ENCODE measurements around the gene MPV17.
"Not testable (repeated sequence)": the region's sequence is repeated elsewhere in the genome, so short reads cannot be mapped to it uniquely, and the experiment has no call there.

The MPV17 gene, protein sequence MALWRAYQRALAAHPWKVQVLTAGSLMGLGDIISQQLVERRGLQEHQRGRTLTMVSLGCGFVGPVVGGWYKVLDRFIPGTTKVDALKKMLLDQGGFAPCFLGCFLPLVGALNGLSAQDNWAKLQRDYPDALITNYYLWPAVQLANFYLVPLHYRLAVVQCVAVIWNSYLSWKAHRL
- 10.2 to 27.5 (median 17.0) reads per million in 4 donors for total RNA-seq

- peak; percentile 69 to 87 (median 78) for DNase-seq
These were observed at the start of gene MPV17 for GRCh38 chr2:27322766-27323595. TSS of gene MPV17 (minus strand) at chr2:27323097. CDS start at chr2:27322517, 580 bp downstream.

- DNase-seq, result peak in 2 of 5 donors; percentile 15 to 34
These were observed 48.1 kb upstream of the MPV17 start for GRCh38 chr2:27370816-27371620.

GRCh38 chr2:27370026-27370815 is 47.3 kb upstream of the MPV17 start, which contains the start of the genes EIF2B4 and SNX17:
TSS of gene EIF2B4 (minus strand) at chr2:27370338. CDS start at chr2:27370314, 24 bp downstream.
TSS of gene SNX17 (plus strand) at chr2:27370616. CDS start at chr2:27370744, 128 bp downstream.
- peak; percentile 98 to 99 (median 99) for DNase-seq

GRCh38 chr2:27369471-27370025 is 46.7 kb upstream of the MPV17 start:
- DNase-seq, result no peak

GRCh38 chr2:27363933-27364332 is 41.0 kb upstream of the MPV17 start:
- DNase-seq, result no peak

DNA sequence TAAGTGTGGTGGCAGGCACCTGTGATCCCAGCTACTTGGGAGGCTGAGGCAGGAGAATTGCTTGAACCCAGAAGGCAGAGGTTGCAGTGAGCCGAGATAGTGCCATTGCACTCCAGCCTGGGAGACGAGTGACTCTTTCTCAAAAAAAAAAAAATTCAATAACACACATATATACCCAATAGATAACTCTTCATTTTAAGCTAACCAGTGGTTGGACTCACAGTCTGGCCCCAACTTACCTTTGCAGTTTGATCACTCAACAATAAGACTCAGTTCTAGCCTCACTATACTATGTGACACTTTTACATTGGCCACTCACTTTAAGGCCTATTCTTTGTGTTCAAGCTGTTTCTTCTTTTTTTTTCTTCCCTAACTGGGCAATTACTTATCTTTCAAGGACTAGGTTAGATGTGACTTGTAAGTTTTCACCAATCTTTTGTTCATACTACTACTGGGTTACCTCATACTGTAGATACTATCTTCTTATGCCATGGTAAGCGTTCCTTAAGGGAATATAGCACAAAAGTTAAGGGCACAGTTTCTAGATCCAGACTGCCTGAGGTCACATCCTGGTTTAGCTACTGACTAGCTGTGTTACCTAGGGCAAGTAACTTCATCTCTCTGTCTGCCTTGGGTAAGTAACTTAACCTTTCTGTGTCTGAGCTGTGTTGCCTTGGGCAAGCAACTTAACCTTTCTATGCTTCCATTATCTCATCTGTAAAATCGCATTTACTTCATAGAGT is 40.0 kb upstream of the MPV17 start:
- DNase-seq, result no peak

GRCh38 chr2:27356382-27357181 is 33.7 kb upstream of the MPV17 start, which contains the start of gene GTF3C2:
TSS of gene GTF3C2 (minus strand) at chr2:27356764. CDS start at chr2:27343554, 13,210 bp downstream.
- DNase-seq, result peak; percentile 80 to 93 (median 89)

GRCh38 chr2:27356056-27356381 is 33.1 kb upstream of the MPV17 start:
- DNase-seq, result peak in 2 of 5 donors; percentile 28 to 33

GRCh38 chr2:27354597-27354927 is 31.7 kb upstream of the MPV17 start:
- DNase-seq, result no peak

GRCh38 chr2:27353762-27354596 is 31.1 kb upstream of the MPV17 start:
- no peak for DNase-seq

GRCh38 chr2:27353386-27353761 is 30.5 kb upstream of the MPV17 start:
- not testable (repeated sequence) for DNase-seq

DNA sequence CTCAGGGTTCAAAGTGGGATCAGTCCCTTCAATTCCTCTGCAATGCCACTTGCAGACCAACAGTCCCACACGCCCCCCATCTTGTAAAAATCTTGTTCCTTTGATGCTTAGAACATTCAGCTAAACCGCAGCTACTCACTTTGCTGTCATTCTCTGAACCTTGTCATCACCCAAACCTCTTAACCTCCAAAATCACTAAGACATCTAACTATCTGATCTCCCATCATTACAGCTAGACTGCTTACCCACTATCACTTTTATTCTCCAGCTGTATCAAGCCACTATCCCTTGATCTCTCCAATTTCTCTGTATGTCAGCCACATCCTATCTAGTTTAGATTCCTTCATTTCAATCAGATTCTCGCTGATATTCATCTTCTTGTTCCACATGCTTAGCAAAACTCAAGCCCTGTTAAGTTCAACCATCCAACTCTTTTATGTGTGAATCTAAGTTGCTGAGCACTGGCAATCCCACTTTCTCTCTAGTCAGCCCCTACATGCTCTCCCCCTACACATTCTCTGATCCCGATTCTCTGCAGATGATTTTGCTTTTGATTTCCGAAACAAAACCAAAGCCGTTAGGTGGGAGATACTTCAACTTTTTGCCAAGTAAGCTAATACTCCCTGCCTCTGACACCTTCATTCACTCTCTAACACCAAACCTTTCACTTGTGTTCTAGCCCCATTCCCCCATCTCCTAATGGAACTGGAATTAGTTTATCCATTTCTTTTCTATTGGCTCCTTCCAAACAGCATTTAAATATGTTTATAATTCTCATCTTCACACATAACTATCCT is 29.1 kb upstream of the MPV17 start:
- DNase-seq, result no peak

- no peak for DNase-seq
These were observed 27.3 kb upstream of the MPV17 start for GRCh38 chr2:27350106-27350693.

GRCh38 chr2:27347641-27348040 is 24.7 kb upstream of the MPV17 start:
- no peak for DNase-seq

DNA sequence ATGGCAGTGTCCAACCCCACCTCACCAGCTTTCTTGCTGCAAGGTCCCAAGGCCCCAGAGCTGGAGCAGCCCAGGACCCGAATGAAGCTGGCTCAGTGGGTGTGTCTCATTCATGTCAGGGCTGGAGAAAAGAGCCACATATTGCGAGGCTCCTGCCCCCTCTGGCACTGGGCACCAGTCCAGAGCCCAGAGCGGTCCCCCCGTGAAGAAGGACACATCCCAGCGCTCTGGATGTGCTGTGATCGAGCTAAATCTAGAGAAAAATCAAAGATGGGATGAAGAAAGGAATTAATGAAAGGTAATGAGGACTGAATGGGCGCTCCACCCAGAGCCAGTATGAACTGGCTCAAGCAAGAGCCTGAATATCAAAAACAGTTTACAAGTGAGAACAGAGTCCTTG is 13.3 kb upstream of the MPV17 start:
- DNase-seq, result no peak

DNA sequence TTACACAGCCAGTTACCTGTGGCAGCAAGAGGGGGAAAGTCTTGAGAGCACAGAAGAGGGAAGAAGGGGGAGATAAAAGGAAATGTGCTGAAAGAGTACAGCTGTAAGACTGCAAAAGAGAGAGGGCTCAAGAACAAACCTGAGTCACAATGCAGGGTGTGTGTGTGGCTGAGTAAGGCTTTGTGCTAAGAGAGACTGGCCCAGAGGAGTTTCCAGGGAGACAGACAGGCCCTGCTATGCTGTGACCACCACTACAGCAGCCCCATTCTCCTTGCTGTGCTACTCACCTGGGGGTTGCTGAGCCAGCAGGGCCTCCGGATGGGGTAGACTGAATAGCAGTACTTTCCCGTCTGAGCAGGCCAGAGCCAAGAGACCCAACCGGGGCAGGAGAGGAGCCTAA is 12.4 kb upstream of the MPV17 start:
- DNase-seq, result no peak

DNA sequence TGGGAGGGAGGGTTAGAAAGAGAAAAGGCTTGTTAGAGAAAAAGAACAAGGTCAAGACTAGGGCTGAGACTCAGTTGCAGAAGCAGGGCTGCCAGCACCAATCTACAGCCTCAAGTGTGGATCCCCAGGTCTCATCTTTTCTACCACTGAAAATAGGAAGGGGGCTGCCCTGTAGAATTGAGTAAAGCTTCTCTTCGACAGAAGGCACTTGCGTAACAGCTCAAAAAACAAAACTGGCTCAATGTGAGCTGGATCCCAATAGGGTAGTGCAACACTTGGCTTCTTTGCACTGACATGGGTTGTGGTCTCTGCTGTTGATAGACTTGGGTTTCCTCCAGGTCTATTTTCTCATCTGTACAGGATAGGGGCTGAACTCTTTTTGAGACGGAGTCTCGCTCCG is 1.8 kb upstream of the MPV17 start:
- DNase-seq, result no peak

GRCh38 chr2:27323596-27324285 is 844 bp upstream of the MPV17 start:
- no peak for DNase-seq
